Measurements from ENCODE around the gene TPRG1L. TPM values are rescaled to one million over a fixed set of nuclear protein-coding genes. Genes with fewer than 3 reads are reported as not detected.

TPRG1L gene
- total RNA-seq, 1 experiment from 2014 or later: 14.4 TPM

DNA sequence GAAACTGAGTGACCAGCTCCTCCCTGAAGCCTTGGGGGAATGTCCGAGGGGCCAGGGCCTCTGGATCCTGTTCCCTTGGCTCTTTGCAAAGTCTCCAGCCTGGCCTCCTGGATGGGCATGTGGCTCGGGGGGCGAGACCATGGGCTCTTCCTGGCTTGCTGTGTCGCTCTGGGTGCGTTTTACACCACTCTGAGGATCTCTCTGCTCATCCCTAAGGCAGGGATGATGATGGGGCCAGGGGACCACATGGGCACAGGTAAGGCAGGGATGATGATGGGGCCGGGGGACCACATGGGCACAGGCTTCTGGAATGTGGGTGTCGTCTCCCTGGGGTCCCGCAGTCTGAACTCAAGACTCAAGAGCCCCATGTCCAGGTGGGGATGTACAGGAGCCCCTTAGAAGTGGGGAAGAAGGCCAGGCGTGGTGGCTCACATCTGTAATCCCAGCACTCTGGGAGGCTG, 45.2 kb downstream of the TPRG1L start:
- Histone ChIP-seq H3K36me3 (ENCODE audit: insufficient read depth, low read length) (no peaks in the 10 kb centered on the region), H3K27me3 (ENCODE audit: low read length) (no peaks in the 10 kb centered on the region), H3K9me2 (replicated peaks; ENCODE audit: insufficient read depth, low read length) (no peaks in the 10 kb centered on the region), H3K9ac (ENCODE audit: low read length) (no peak overlapping the region), H3K79me2 (ENCODE audit: low read length) (no peaks in the 10 kb centered on the region), H3K4me3 (ENCODE audit: low read length) (no peak overlapping the region), H3K4me2 (ENCODE audit: low read depth, low read length, poor library complexity, severe bottlenecking) (no peak overlapping the region), H3K4me1 (ENCODE audit: low read length) (peaks cover 39% of the 10 kb centered on the region), H3K27ac (ENCODE audit: low read length) (no peak overlapping the region), H4K20me1 (ENCODE audit: insufficient read depth, low read depth, low read length) (no peaks in the 10 kb centered on the region), H2AFZ (ENCODE audit: low read length) (no peak overlapping the region), H3K9me3 (ENCODE audit: low read length) (no peaks in the 10 kb centered on the region)
- DNase-seq: no peak

GRCh38 chr1:3670823-3671265, 46.0 kb downstream of the TPRG1L start:
- Histone ChIP-seq H3K9me3 (ENCODE audit: low read length) (no peaks in the 10 kb centered on the region), H3K79me2 (ENCODE audit: low read length) (no peaks in the 10 kb centered on the region), H3K9ac (ENCODE audit: low read length) (no peak overlapping the region), H4K20me1 (ENCODE audit: insufficient read depth, low read depth, low read length) (no peaks in the 10 kb centered on the region), H3K9me2 (replicated peaks; ENCODE audit: insufficient read depth, low read length) (no peaks in the 10 kb centered on the region), H3K4me2 (ENCODE audit: low read depth, low read length, poor library complexity, severe bottlenecking) (no peak overlapping the region), H3K36me3 (ENCODE audit: insufficient read depth, low read length) (no peaks in the 10 kb centered on the region), H3K4me1 (ENCODE audit: low read length) (peaks cover 30% of the 10 kb centered on the region), H2AFZ (ENCODE audit: low read length) (no peak overlapping the region), H3K27ac (ENCODE audit: low read length) (no peak overlapping the region), H3K4me3 (ENCODE audit: low read length) (no peak overlapping the region), H3K27me3 (ENCODE audit: low read length) (no peaks in the 10 kb centered on the region)
- no peak for DNase-seq

DNA sequence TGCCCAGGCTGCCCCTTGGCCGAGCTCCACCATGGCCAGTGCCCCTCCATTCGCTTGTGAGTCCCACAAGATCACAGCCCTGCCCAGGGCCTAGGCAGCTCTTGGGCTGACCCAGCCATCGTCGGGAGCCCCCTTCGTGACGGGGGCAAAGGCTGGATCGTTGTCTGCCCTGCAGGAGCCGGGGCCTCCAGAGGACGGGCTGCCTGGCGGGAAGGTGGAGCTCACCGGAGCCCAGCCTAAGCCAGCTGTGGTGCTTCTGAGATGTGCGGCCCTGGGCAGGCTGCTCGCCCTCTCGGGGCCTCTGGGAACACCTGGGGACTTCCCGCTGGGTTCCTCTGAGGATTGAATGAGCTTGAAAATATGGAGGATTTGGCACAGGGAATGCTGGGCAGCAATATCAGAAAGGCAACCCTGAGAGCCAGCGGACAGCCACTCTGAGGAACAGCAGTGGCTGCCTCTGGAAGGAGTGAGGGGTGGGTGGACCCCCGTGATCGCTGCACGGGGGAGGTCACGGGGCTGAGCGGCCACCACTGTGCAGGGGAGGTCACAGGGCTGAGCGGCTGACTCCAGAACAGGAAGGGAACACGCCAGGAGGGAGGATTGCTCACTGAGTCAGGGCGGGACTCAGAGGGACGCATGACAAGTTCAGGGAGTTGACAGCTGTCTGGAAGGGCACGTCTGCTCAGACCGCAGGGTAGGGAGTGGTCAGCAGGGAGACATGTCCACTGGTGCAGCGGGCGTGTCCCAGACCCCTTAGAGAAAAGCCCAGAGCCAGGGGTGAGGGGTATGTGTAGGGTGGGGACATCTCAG, 46.8 kb downstream of the TPRG1L start:
- no peaks in the 10 kb centered on the region for H3K36me3 ChIP-seq (ENCODE audit: insufficient read depth, low read length)
- no peaks in the 10 kb centered on the region for H3K9me3 ChIP-seq (ENCODE audit: low read length)
- H3K4me1 ChIP-seq (ENCODE audit: low read length): peaks cover 23% of the 10 kb centered on the region
- H3K27ac ChIP-seq (ENCODE audit: low read length): no peak overlapping the region
- H4K20me1 ChIP-seq (ENCODE audit: insufficient read depth, low read depth, low read length): no peaks in the 10 kb centered on the region
- DNase-seq: no peak
- H3K27me3 ChIP-seq (ENCODE audit: low read length): no peaks in the 10 kb centered on the region
- H3K79me2 ChIP-seq (ENCODE audit: low read length): no peaks in the 10 kb centered on the region
- H3K4me3 ChIP-seq (ENCODE audit: low read length): no peak overlapping the region
- H3K9ac ChIP-seq (ENCODE audit: low read length): no peak overlapping the region
- H3K4me2 ChIP-seq (ENCODE audit: low read depth, low read length, poor library complexity, severe bottlenecking): no peak overlapping the region
- no peak overlapping the region for H2AFZ ChIP-seq (ENCODE audit: low read length)
- no peaks in the 10 kb centered on the region for H3K9me2 ChIP-seq (replicated peaks; ENCODE audit: insufficient read depth, low read length)

GRCh38 chr1:3672231-3672970, 47.6 kb downstream of the TPRG1L start:
- peak; percentile 50 for DNase-seq
- Histone ChIP-seq H4K20me1 (ENCODE audit: insufficient read depth, low read depth, low read length) (no peaks in the 10 kb centered on the region), H3K36me3 (ENCODE audit: insufficient read depth, low read length) (no peaks in the 10 kb centered on the region), H2AFZ (ENCODE audit: low read length) (peak overlapping the region; percentile 70; the same call in 1 of the 2 replicates), H3K4me1 (ENCODE audit: low read length) (peaks cover 22% of the 10 kb centered on the region), H3K9ac (ENCODE audit: low read length) (peak overlapping the region; percentile 46), H3K27me3 (ENCODE audit: low read length) (no peaks in the 10 kb centered on the region), H3K9me2 (replicated peaks; ENCODE audit: insufficient read depth, low read length) (no peaks in the 10 kb centered on the region), H3K4me2 (ENCODE audit: low read depth, low read length, poor library complexity, severe bottlenecking) (peak overlapping the region; percentile 67), H3K79me2 (ENCODE audit: low read length) (no peaks in the 10 kb centered on the region), H3K9me3 (ENCODE audit: low read length) (no peaks in the 10 kb centered on the region), H3K27ac (ENCODE audit: low read length) (no peak overlapping the region), H3K4me3 (ENCODE audit: low read length) (peak overlapping the region; percentile 59)

GRCh38 chr1:3672971-3673361, 48.2 kb downstream of the TPRG1L start:
- Histone ChIP-seq H3K27me3 (ENCODE audit: low read length) (no peaks in the 10 kb centered on the region), H3K9me2 (replicated peaks; ENCODE audit: insufficient read depth, low read length) (no peaks in the 10 kb centered on the region), H3K9me3 (ENCODE audit: low read length) (no peaks in the 10 kb centered on the region), H3K36me3 (ENCODE audit: insufficient read depth, low read length) (no peaks in the 10 kb centered on the region), H3K4me1 (ENCODE audit: low read length) (peaks cover 22% of the 10 kb centered on the region), H2AFZ (ENCODE audit: low read length) (peak overlapping the region; percentile 70; the same call in 1 of the 2 replicates), H4K20me1 (ENCODE audit: insufficient read depth, low read depth, low read length) (no peaks in the 10 kb centered on the region), H3K4me3 (ENCODE audit: low read length) (peak overlapping the region; percentile 59), H3K4me2 (ENCODE audit: low read depth, low read length, poor library complexity, severe bottlenecking) (peak overlapping the region; percentile 67), H3K79me2 (ENCODE audit: low read length) (no peaks in the 10 kb centered on the region), H3K9ac (ENCODE audit: low read length) (peak overlapping the region; percentile 46), H3K27ac (ENCODE audit: low read length) (no peak overlapping the region)
- DNase-seq: no peak

- Histone ChIP-seq H3K27me3 (ENCODE audit: low read length) (no peaks in the 10 kb centered on the region), H3K9me2 (replicated peaks; ENCODE audit: insufficient read depth, low read length) (no peaks in the 10 kb centered on the region), H4K20me1 (ENCODE audit: insufficient read depth, low read depth, low read length) (no peaks in the 10 kb centered on the region), H3K4me1 (ENCODE audit: low read length) (peaks cover 28% of the 10 kb centered on the region), H3K27ac (ENCODE audit: low read length) (no peak overlapping the region), H3K9me3 (ENCODE audit: low read length) (no peaks in the 10 kb centered on the region), H3K36me3 (ENCODE audit: insufficient read depth, low read length) (no peaks in the 10 kb centered on the region), H3K79me2 (ENCODE audit: low read length) (no peaks in the 10 kb centered on the region), H3K9ac (ENCODE audit: low read length) (peak overlapping the region; percentile 46), H3K4me3 (ENCODE audit: low read length) (peak overlapping the region; percentile 59), H2AFZ (ENCODE audit: low read length) (peak overlapping the region; percentile 70; the same call in 1 of the 2 replicates), H3K4me2 (ENCODE audit: low read depth, low read length, poor library complexity, severe bottlenecking) (peak overlapping the region; percentile 67)
- peak; percentile 66 for DNase-seq
Observed at GRCh38 chr1:3673381-3674099, 48.7 kb downstream of the TPRG1L start.

- Histone ChIP-seq H3K27me3 (ENCODE audit: low read length) (no peaks in the 10 kb centered on the region), H3K27ac (ENCODE audit: low read length) (no peak overlapping the region), H4K20me1 (ENCODE audit: insufficient read depth, low read depth, low read length) (no peaks in the 10 kb centered on the region), H3K4me3 (ENCODE audit: low read length) (no peak overlapping the region), H3K4me1 (ENCODE audit: low read length) (peaks cover 34% of the 10 kb centered on the region), H3K4me2 (ENCODE audit: low read depth, low read length, poor library complexity, severe bottlenecking) (no peak overlapping the region), H2AFZ (ENCODE audit: low read length) (no peak overlapping the region), H3K9me2 (replicated peaks; ENCODE audit: insufficient read depth, low read length) (no peaks in the 10 kb centered on the region), H3K36me3 (ENCODE audit: insufficient read depth, low read length) (no peaks in the 10 kb centered on the region), H3K9ac (ENCODE audit: low read length) (no peak overlapping the region), H3K79me2 (ENCODE audit: low read length) (no peaks in the 10 kb centered on the region), H3K9me3 (ENCODE audit: low read length) (no peaks in the 10 kb centered on the region)
- no peak for DNase-seq
Observed at GRCh38 chr1:3674100-3675094, 49.6 kb downstream of the TPRG1L start.
